Thymus (tissue), 11 donors: Measurements from ENCODE around the gene ZNF512. TPM values are rescaled to one million over a fixed set of nuclear protein-coding genes. Genes with fewer than 3 reads are reported as not detected.
"Not testable (repeated sequence)": the region's sequence is repeated elsewhere in the genome, so short reads cannot be mapped to it uniquely, and the experiment has no call there.

Source experiments
- DNase-seq, 9 donors: peaks; one replicate each; pipeline ENCODE4 v3.0.0-alpha.2; 2013; ENCODE audit warnings: low spot score in 9 of 9, low read depth in 6 of 9, missing footprints in 1 of 9
- H3K27ac ChIP-seq, 2 donors: one replicate each; pipeline ENCODE4 v1.5.1; 2013; ENCODE audit warnings: control low read depth in 1 of 2, low read depth in 1 of 2, low read length in 1 of 2, mild to moderate bottlenecking in 1 of 2, moderate library complexity in 1 of 2
- H3K27me3 ChIP-seq, 2 donors: one replicate each; pipeline ENCODE4 v1.5.1; 2013; ENCODE audit warnings: low read length in 1 of 2; ENCODE audit not compliant: control insufficient read depth in 2 of 2, insufficient read depth in 1 of 2
- H3K36me3 ChIP-seq, 2 donors: one replicate each; pipeline ENCODE4 v1.5.1; 2013; ENCODE audit warnings: low read length in 1 of 2, mild to moderate bottlenecking in 1 of 2, moderate library complexity in 1 of 2; ENCODE audit not compliant: control insufficient read depth in 2 of 2, insufficient read depth in 2 of 2
- H3K4me1 ChIP-seq, 2 donors: one replicate each; pipeline ENCODE4 v1.5.1; 2013; ENCODE audit warnings: low read length in 2 of 2; ENCODE audit not compliant: control insufficient read depth in 2 of 2, insufficient read depth in 2 of 2
- H3K4me3 ChIP-seq, 2 donors: one replicate each; pipeline ENCODE4 v1.5.1; 2013; ENCODE audit warnings: low read length in 2 of 2, control low read depth in 1 of 2, mild to moderate bottlenecking in 1 of 2
- H3K9me3 ChIP-seq, 2 donors: one replicate each; pipeline ENCODE4 v1.5.1; 2013; ENCODE audit warnings: low read length in 1 of 2, mild to moderate bottlenecking in 1 of 2; ENCODE audit not compliant: control insufficient read depth in 2 of 2, insufficient read depth in 1 of 2
- WGBS: extraction: QIAGEN DNeasy Blood & Tissue Kit; methylation state at CpG from one replicate; pipeline ENCODE4 v1.1.7; 2013; 5-methylcytosine and 5-hydroxymethylcytosine counted together
- polyA plus RNA-seq: library from polyadenylated mRNA; stranded (reverse); fragments of 200-250 nt; gene quantifications from one replicate; pipeline ENCODE4 v1.2.3, GENCODE V29; 2013
- total RNA-seq: library from RNA; stranded (reverse); fragments of 120-200 nt; gene quantifications from one replicate; pipeline ENCODE4 v1.2.4, GENCODE V29; 2013
- donor health status: healthy.

The ZNF512 gene
- total and polyA plus RNA-seq, 2 donors = 33.6 to 41.6 TPM

DNA sequence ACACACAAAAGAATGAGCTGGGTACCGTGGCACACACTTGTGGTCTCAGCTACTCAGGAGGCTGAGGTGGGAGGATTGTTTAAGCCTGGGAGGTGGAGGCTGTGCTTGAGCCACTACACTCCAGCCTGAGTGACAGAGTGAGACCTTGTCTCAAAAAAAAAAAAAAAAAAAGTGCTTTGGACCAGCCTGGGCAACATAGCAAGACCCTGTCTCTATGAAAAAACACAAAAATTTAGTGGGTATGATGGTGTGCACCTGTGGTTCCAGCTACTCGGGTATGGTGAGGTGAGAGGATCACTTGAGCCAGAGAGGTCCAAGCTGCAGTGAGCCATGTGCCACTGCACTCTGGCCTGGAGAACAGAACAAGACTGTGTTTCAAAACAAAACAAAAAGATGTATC is 10.4 kb downstream of the ZNF512 start:
- Histone ChIP-seq H3K27me3 (no peaks in the 10 kb centered on the region), H3K36me3 (peaks cover 2 to 9% of the 10 kb centered on the region in 2 donors), H3K4me1 (no peaks in the 10 kb centered on the region), H3K9me3 (peaks cover 5 to 46% of the 10 kb centered on the region in 2 donors), H3K27ac (no peak overlapping the region), H3K4me3 (no peak overlapping the region)
- DNase-seq = no peak
- 98% methylated on average over 2 of the region's 2 CpGs for WGBS

DNA sequence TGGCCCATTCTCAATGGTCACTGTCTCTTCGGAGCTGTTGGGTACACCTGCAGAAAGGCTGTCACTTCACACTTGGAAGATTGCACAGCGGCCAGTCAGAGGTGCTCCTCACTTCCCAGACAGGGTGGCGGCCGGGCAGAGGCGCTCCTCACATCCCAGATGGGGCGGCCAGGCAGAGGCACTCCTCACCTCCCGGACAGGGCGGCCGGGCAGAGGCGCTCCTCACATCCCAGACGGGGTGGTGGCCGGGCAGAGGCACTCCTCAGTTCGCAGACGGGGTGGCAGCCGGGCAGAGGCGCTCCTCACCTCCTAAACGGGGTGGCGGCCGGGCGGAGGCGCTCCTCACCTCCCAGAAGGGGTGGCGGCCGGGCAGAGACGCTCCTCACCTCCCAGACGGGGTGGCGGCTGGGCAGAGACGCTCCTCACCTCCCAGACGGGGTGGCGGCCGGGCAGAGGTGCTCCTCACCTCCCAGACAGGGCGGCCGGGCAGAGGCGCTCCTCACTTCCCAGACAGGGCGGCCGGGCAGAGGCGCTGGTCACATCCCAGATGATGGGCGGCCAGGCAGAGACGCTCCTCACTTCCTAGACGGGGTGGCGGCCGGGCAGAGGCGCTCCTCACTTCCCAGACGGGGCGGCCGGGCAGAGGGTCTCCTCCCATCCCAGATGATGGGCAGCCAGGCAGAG is 11.3 kb downstream of the ZNF512 start:
- not testable (repeated sequence) for H3K4me3 ChIP-seq, DNase-seq, H3K27ac ChIP-seq, H3K4me1 ChIP-seq, H3K27me3 ChIP-seq
- Histone ChIP-seq H3K36me3 (peaks cover 7 to 10% of the 10 kb centered on the region in 2 donors), H3K9me3 (peaks cover 5 to 46% of the 10 kb centered on the region in 2 donors)
- WGBS = 98% methylated on average over 45 of the region's 45 CpGs

DNA sequence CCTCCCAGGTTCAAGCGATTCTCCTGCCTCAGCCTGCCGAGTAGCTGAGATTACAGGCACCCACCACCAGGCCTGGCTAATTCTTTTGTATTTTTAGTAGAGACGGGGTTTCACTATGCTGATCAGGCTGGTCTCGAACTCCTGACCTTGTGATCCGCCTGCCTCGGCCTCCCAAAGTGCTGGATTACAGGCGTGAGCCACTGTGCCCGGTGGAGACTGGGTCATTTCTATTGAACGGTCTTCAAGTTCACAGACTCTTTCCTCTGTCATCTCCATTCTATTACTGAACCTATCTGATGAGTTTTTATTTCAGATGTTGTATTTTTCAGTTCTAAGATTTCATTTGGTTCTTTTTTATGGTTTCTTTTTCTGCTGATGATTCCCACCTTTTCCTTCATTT is 12.6 kb downstream of the ZNF512 start:
- Histone ChIP-seq H3K9me3 (peaks cover 5 to 46% of the 10 kb centered on the region in 2 donors), H3K36me3 (peaks cover 18 to 22% of the 10 kb centered on the region in 2 donors)
- not testable (repeated sequence) for H3K4me3 ChIP-seq, H3K27me3 ChIP-seq, H3K4me1 ChIP-seq, H3K27ac ChIP-seq, DNase-seq
- WGBS = 97% methylated on average over 9 of the region's 9 CpGs

DNA sequence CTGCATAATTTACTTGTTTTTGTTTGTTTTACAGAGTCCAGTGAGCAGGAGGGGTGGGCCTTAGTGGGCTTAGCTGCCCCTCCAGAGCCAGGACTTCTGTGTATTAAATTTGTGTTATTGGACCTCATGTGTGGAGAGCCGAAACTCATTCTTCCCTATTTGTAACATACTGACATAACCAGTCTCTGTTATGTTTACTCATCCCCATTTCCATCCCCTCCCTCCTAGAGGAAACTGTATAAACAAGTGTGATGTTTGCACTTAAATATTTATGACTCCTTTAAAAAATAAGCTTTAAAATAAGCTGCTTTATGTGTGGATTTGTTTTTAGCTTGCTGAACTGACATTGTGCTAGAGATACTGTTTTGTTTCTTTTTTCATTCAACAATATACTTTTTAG is 13.8 kb downstream of the ZNF512 start:
- no peak overlapping the region for H3K4me3 ChIP-seq
- H3K27ac ChIP-seq = no peak overlapping the region
- no peak for DNase-seq
- WGBS = 100% methylated on average over 1 of the region's 1 CpG
- no peaks in the 10 kb centered on the region for H3K27me3 ChIP-seq
- H3K9me3 ChIP-seq = peaks cover 3 to 35% of the 10 kb centered on the region in 2 donors
- no peaks in the 10 kb centered on the region for H3K4me1 ChIP-seq
- peaks cover 26 to 30% of the 10 kb centered on the region in 2 donors for H3K36me3 ChIP-seq

DNA sequence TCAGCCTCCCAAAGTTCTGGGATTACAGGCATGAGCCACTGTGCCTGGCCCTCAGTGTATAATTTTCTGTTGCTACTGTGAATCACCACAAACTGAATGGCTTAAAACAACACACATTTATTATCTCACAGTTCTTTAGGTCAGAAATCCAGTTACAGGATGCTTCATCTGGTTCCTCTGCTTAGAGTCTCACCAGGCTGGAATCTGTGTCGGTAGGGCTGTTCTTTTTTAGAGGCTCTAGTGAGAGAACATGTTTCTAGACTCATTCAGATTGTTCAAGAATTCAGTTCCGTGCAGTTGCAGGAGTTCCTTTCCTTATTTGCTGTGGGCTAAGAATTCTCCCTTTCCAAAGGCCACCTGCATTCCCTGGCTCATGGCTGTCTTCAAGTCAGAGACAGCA is 23.8 kb downstream of the ZNF512 start:
- no peaks in the 10 kb centered on the region for H3K4me1 ChIP-seq
- DNase-seq = no peak
- H3K27me3 ChIP-seq = no peaks in the 10 kb centered on the region
- no peak overlapping the region for H3K4me3 ChIP-seq
- no peaks in the 10 kb centered on the region for H3K9me3 ChIP-seq
- H3K36me3 ChIP-seq = peaks cover 48 to 71% of the 10 kb centered on the region in 2 donors
- 98% methylated on average over 2 of the region's 2 CpGs for WGBS
- H3K27ac ChIP-seq = no peak overlapping the region

DNA sequence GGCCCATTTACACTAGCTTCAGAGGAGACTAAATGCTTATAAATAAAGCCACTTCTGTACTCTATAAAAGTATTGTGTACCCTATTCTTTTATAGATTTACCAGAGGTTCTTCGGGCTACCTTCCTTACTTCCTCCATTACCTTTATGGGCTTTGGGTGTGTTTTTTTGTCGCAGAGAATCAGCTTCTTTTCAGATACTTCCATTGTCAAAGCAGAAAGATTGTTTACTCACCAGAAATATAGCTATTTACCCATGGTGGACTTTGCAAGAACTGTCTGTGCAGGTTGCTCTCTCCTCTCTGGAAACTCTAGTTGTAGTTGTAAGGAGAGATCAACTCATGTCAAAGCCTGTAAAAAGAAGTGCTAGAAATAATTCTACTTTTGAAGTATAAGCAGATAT is 31.1 kb downstream of the ZNF512 start:
- no peaks in the 10 kb centered on the region for H3K4me1 ChIP-seq
- no peak for DNase-seq
- WGBS = 98% methylated on average over 2 of the region's 2 CpGs
- H3K27me3 ChIP-seq = no peaks in the 10 kb centered on the region
- H3K27ac ChIP-seq = no peak overlapping the region
- no peak overlapping the region for H3K4me3 ChIP-seq
- peaks cover 31 to 60% of the 10 kb centered on the region in 2 donors for H3K36me3 ChIP-seq
- no peaks in the 10 kb centered on the region for H3K9me3 ChIP-seq

DNA sequence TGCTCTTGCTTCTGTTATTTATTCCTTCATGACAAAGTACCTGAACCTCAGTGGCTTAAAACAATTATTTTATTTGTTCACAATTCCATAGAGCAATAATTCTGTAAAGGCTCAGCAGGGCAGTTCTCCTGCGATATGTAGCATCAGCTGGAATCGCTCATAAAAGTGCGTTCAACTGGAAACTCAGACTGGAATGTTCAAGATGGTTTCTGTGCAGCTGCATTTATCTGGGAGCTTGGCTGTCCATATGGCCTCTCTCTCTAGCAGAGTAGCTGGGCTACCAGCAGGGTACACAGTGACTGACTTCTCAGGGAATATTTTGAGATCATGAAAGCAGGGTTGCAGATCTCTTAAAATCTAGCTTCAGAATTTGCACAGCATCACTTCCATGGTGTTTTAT is 32.5 kb downstream of the ZNF512 start:
- H3K36me3 ChIP-seq = peaks cover 25 to 59% of the 10 kb centered on the region in 2 donors
- DNase-seq = no peak
- no peaks in the 10 kb centered on the region for H3K4me1 ChIP-seq
- no peak overlapping the region for H3K4me3 ChIP-seq
- no peaks in the 10 kb centered on the region for H3K27me3 ChIP-seq
- H3K9me3 ChIP-seq = no peaks in the 10 kb centered on the region
- H3K27ac ChIP-seq = no peak overlapping the region
- WGBS = over 99% methylated on average over 3 of the region's 3 CpGs

DNA sequence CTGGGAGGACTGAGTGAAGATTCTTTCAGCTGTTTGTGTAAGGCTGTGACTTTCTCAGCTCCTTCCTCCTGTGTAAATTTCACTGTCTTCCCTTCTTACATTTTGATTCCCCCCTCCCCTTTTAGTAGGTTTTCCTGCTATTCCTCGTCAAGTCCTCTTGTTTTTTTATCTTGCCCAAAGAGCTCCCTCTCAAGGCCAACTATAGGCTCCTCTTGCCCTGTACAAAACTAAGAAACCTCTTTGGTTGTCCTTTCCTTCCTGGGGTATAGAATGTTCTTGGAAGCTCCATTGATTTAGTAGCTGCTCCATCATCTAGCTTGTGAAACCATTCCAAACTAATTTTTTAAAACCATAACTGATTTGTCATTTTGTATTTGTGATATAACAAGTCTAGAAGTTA is 38.7 kb downstream of the ZNF512 start:
- no peak for DNase-seq
- peaks cover 26 to 69% of the 10 kb centered on the region in 2 donors for H3K36me3 ChIP-seq
- whole genome bisulfite sequencing = 94% methylated on average over 1 of the region's 1 CpG
- H3K9me3 ChIP-seq = no peaks in the 10 kb centered on the region
- no peak overlapping the region for H3K27ac ChIP-seq
- no peaks in the 10 kb centered on the region for H3K4me1 ChIP-seq
- H3K27me3 ChIP-seq = no peaks in the 10 kb centered on the region
- H3K4me3 ChIP-seq = no peak overlapping the region

DNA sequence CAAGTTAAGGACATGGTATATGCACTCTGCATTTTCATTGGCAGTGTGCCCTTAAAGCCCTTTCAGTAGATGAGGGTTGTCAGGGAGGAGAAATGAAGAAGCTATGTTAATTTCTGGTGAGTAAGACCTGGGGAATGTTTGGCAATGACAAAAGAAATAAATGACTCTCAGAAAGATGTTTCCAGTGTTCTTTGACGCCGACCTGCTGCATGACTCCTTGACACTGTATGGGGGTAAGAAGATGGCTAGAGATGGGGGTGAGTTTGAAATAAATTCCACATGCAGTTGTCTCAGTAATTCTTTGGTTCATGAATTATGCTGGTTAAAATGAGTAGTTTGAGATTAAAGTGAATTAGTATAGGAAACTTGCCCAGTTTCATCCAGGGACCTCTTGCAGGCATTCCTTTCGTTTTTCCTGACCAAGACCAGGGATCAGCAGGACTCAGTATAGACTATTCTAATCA is 40.1 kb downstream of the ZNF512 start:
- Histone ChIP-seq H3K27ac (no peak overlapping the region), H3K36me3 (peaks cover 14 to 55% of the 10 kb centered on the region in 2 donors), H3K4me3 (no peak overlapping the region), H3K27me3 (no peaks in the 10 kb centered on the region), H3K4me1 (peaks cover under 1 to 10% of the 10 kb centered on the region in 2 donors), H3K9me3 (no peaks in the 10 kb centered on the region)
- 94% methylated on average over 3 of the region's 3 CpGs for WGBS
- peak in 1 of 9 donors; percentile 7 for DNase-seq
